ENCODE data around the gene MLYCD. TPM values are rescaled to one million over a fixed set of nuclear protein-coding genes. Genes with fewer than 3 reads are reported as not detected.

Gene MLYCD
- total and polyA plus RNA-seq, 10 of the 15 experiments (the other 5 are each of a cell fraction or from before 2014, with no cell fraction given), result 0.21 to 3.7 (median 1.7) TPM

DNA sequence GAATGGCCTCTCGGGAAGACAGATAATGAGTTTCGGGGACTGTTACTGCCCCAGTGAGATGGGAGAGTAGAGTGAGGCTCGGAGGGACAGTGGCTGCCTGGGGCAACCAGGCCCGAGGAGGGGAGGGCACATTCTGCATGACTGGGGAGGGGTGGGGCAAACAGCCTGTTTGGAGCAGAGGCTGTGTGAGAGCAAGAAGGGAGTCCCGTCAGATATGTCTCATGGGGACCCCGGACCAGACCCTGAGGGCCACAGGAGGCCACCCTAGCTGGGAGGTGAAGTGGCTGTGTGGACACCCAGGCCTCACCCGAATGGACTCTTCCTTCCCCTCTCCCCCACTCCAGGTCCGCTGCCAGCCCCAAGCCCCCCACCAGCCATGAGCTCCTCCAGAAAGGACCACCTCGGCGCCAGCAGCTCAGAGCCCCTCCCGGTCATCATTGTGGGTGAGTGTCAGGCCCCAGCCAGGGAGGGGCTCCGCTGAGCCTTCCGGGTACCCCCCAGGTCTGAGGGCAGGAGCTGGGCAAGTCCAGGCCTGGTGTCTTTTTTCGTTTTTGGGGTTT, 58.5 kb downstream of the MLYCD start:
- 51% methylated on average over 13 of the region's 14 CpGs for WGBS (ENCODE audit: insufficient coverage, insufficient replicate concordance, low lambda C conversion rate, missing lambda C conversion rate)
- Histone ChIP-seq H3K36me3 (ENCODE audit: control insufficient read depth in 2 of 2, insufficient read depth in 2 of 2, low read length in 1 of 2) (no peaks in the 10 kb centered on the region), H3K9me3 (replicated peaks; ENCODE audit: control insufficient read depth, insufficient read depth, low read length) (no peaks in the 10 kb centered on the region), H3K27me3 (replicated peaks in 1 of 2; ENCODE audit: control insufficient read depth in 2 of 2, insufficient read depth in 2 of 2, low read length in 1 of 2) (no peaks in the 10 kb centered on the region), H3K79me2 (ENCODE audit: control insufficient read depth, insufficient read depth, low read length) (no peaks in the 10 kb centered on the region), H4K20me1 (ENCODE audit: control insufficient read depth, insufficient read depth) (no peaks in the 10 kb centered on the region), H3K27ac (ENCODE audit: control insufficient read depth, insufficient read depth) (no peak overlapping the region), H3K9ac (ENCODE audit: control insufficient read depth, insufficient read depth, low read length) (no peak overlapping the region), H3K4me1 (ENCODE audit: control insufficient read depth, insufficient read depth, low read length) (peaks cover 3% of the 10 kb centered on the region; the same call in 1 of the 2 replicates), H2AFZ (ENCODE audit: control insufficient read depth, low read depth, low read length) (no peak overlapping the region), H3K4me2 (ENCODE audit: control insufficient read depth, insufficient read depth) (no peak overlapping the region), H3K4me3 (no peak overlapping the region)
- no peak for ATAC-seq
- POLR2A ChIA-PET, result interaction anchor here (0.6 kb wide), 1 partner anchor 549 kb away, joined by 3 read pairs; no protein-coding TSS in a partner anchor
- no peak for DNase-seq (ENCODE audit: low read depth, low spot score)
- in situ Hi-C loops (cut with MboI) (loop anchor here (5.0 to 10.0 kb wide), 3 partner anchors 105 to 647 kb away; no protein-coding TSS in a partner anchor), intact Hi-C loops (cut with micrococcal nuclease; ENCODE audit: unreplicated experiment) (loop anchor here (5.0 to 10.0 kb wide), 3 partner anchors 230 to 547 kb away; partner anchors contain the start of genes MEAK7 and TAF1C)
- no peak for FAIRE-seq
- no TSS peak for BruUV-seq (replicated peaks)
- SMC1A ChIA-PET (ENCODE audit: uncharacterized antibody, unreplicated experiment), result interaction anchor here (1.5 kb wide), 1 partner anchor 109 kb away, joined by 3 read pairs; no protein-coding TSS in a partner anchor
- RAD21 ChIA-PET (ENCODE audit: unreplicated experiment), result interaction anchor here (0.6 to 2.0 kb wide), 3 partner anchors 108 to 952 kb away, joined by 3 to 4 read pairs (median 3); no protein-coding TSS in a partner anchor
- CTCF ChIA-PET, result interaction anchor here (0.7 to 2.7 kb wide), 8 partner anchors 10 to 230 kb away, joined by 3 to 19 read pairs (median 4); partner anchors contain the start of gene TAF1C
- no peak for TF ChIP-seq ATF7 (IDR thresholded peaks at IDR 0.05; ENCODE audit: low read depth)
- no peak for TF ChIP-seq FOXM1 (IDR thresholded peaks at IDR 0.05; ENCODE audit: low read depth, low read length)
- no peak for TF ChIP-seq MXI1 (IDR thresholded peaks at IDR 0.05; ENCODE audit: low read depth, low read length)
- TF ChIP-seq GABPA (IDR thresholded peaks at IDR 0.05; ENCODE audit: low read depth), result no peak
- TF ChIP-seq JUNB (IDR thresholded peaks at IDR 0.05), result no peak
- no peak for TF ChIP-seq ZNF622 (IDR thresholded peaks at IDR 0.05)
- no peak for TF ChIP-seq ZNF24 (IDR thresholded peaks at IDR 0.05)
- TF ChIP-seq, protein P1, sequence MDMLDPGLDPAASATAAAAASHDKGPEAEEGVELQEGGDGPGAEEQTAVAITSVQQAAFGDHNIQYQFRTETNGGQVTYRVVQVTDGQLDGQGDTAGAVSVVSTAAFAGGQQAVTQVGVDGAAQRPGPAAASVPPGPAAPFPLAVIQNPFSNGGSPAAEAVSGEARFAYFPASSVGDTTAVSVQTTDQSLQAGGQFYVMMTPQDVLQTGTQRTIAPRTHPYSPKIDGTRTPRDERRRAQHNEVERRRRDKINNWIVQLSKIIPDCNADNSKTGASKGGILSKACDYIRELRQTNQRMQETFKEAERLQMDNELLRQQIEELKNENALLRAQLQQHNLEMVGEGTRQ (IDR thresholded peaks at IDR 0.05; ENCODE audit: borderline replicate concordance, low read depth, low read length), result no peak
- no peak for TF ChIP-seq TCF12 (IDR thresholded peaks at IDR 0.05; ENCODE audit: low read depth, low read length)
- no peak for TF ChIP-seq RAD51 (IDR thresholded peaks at IDR 0.05)
- no peak for TF ChIP-seq TCF7 (IDR thresholded peaks at IDR 0.05; ENCODE audit: borderline replicate concordance)
- TF ChIP-seq BHLHE40 (IDR thresholded peaks at IDR 0.05; ENCODE audit: borderline replicate concordance in 1 of 2, low read depth in 2 of 2, low read length in 1 of 2), result no peak
- TF ChIP-seq CHD4 (IDR thresholded peaks at IDR 0.05), result no peak
- no peak for TF ChIP-seq TBL1XR1 (IDR thresholded peaks at IDR 0.05; ENCODE audit: low read depth, low read length)
- TF ChIP-seq NR2C2 (IDR thresholded peaks at IDR 0.05; ENCODE audit: borderline replicate concordance, control insufficient read depth, insufficient read length, low read depth), result no peak
- TF ChIP-seq TAF1 (IDR thresholded peaks at IDR 0.05; ENCODE audit: borderline replicate concordance, low read depth, low read length), result no peak
- no peak for TF ChIP-seq ESRRA (IDR thresholded peaks at IDR 0.05; ENCODE audit: low read length)
- TF ChIP-seq, protein P2, sequence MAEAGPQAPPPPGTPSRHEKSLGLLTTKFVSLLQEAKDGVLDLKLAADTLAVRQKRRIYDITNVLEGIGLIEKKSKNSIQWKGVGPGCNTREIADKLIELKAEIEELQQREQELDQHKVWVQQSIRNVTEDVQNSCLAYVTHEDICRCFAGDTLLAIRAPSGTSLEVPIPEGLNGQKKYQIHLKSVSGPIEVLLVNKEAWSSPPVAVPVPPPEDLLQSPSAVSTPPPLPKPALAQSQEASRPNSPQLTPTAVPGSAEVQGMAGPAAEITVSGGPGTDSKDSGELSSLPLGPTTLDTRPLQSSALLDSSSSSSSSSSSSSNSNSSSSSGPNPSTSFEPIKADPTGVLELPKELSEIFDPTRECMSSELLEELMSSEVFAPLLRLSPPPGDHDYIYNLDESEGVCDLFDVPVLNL (IDR thresholded peaks at IDR 0.05; ENCODE audit: low read depth, low read length), result no peak
- TF ChIP-seq, protein P3, sequence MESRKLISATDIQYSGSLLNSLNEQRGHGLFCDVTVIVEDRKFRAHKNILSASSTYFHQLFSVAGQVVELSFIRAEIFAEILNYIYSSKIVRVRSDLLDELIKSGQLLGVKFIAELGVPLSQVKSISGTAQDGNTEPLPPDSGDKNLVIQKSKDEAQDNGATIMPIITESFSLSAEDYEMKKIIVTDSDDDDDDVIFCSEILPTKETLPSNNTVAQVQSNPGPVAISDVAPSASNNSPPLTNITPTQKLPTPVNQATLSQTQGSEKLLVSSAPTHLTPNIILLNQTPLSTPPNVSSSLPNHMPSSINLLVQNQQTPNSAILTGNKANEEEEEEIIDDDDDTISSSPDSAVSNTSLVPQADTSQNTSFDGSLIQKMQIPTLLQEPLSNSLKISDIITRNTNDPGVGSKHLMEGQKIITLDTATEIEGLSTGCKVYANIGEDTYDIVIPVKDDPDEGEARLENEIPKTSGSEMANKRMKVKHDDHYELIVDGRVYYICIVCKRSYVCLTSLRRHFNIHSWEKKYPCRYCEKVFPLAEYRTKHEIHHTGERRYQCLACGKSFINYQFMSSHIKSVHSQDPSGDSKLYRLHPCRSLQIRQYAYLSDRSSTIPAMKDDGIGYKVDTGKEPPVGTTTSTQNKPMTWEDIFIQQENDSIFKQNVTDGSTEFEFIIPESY (IDR thresholded peaks at IDR 0.05), result no peak

Data from GM12878 (cell line).